Thoracic aorta (tissue), 2 donors: ENCODE measurements around the gene KIDINS220. TPM values are rescaled to one million over a fixed set of nuclear protein-coding genes. Genes with fewer than 3 reads are reported as not detected.

Experiments
- ATAC-seq: fragments of 150-250 bp; one replicate; pipeline ENCODE4 v1.8.0; 2017; ENCODE audit warnings: low read depth; ENCODE audit not compliant: insufficient number of reproducible peaks, low FRiP score
- DNase-seq: peaks from one replicate; pipeline ENCODE4 v3.0.0-alpha.2; 2020; ENCODE audit warnings: low spot score
- H3K27ac ChIP-seq, 2 donors: fragments of 200-600 bp; sonication (generic); 1 replicate in 1 of 2; 2 replicates in 1 of 2; pipeline ENCODE4 v1.5.1; 2016; ENCODE audit warnings: mild to moderate bottlenecking in 2 of 2, moderate library complexity in 2 of 2
- H3K27me3 ChIP-seq: fragments of 200-600 bp; sonication (generic); replicated peaks from 2 replicates; pipeline ENCODE4 v1.6.0; 2016; ENCODE audit warnings: mild to moderate bottlenecking; ENCODE audit not compliant: insufficient read depth
- H3K36me3 ChIP-seq: fragments of 200-600 bp; sonication (generic); one replicate; pipeline ENCODE4 v1.5.1; 2016
- H3K4me1 ChIP-seq, 2 donors: fragments of 200-600 bp; sonication (generic); 1 replicate in 1 of 2; 2 replicates in 1 of 2; pipeline versions ENCODE4 v1.5.1 to v1.6.0; 2016; ENCODE audit warnings: low read depth in 2 of 2, mild to moderate bottlenecking in 1 of 2; ENCODE audit not compliant: control insufficient read depth in 1 of 2
- H3K4me3 ChIP-seq: fragments of 200-600 bp; sonication (generic); 2 replicates; pipeline ENCODE4 v1.5.1; 2016; ENCODE audit warnings: mild to moderate bottlenecking
- H3K9me3 ChIP-seq: fragments of 200-600 bp; sonication (generic); 2 replicates; pipeline ENCODE4 v1.5.1; 2016
- total RNA-seq, 2 donors: library from RNA; depleted of rRNA; stranded (reverse); fragments of >200 nt; gene quantifications; one replicate each; pipeline versions ENCODE4 v1.1.0 to v1.2.3, GENCODE V29; 2016
- TF ChIP-seq, protein P1 (sequence below): fragments of 200-600 bp; sonication (generic); IDR thresholded peaks from one replicate; pipeline ENCODE4 v1.5.1; 2019; ENCODE audit warnings: antibody characterized with exemption

KIDINS220 gene
- total RNA-seq, 2 donors from 2014 or later: 107 to 113 TPM

DNA sequence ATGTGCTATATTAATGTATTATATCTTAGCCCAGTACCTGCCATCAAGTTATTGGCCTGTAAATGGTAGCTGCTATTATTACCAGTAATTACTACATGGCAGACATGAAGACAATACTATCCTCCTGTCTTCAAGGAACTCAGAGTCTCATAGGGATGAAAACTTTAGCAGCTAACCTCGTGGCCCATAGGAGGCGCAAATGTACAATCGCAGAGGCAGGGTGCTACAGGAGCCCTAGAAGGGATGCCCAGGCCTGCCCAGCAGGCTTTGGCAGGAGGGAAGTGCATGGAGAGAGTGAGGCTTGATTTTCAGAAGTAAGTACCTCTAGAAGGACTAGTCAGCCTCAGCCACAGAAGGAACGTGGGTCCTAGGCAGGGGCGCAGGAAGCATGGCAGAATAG, 44.7 kb upstream of the KIDINS220 start:
- no peak overlapping the region for H3K27ac ChIP-seq
- no peaks in the 10 kb centered on the region for H3K9me3 ChIP-seq
- H3K27me3 ChIP-seq: no peaks in the 10 kb centered on the region
- no peak for ATAC-seq
- H3K4me3 ChIP-seq: no peak overlapping the region
- peaks cover 3% of the 10 kb centered on the region for H3K36me3 ChIP-seq
- no peak for DNase-seq
- TF ChIP-seq, protein P1, sequence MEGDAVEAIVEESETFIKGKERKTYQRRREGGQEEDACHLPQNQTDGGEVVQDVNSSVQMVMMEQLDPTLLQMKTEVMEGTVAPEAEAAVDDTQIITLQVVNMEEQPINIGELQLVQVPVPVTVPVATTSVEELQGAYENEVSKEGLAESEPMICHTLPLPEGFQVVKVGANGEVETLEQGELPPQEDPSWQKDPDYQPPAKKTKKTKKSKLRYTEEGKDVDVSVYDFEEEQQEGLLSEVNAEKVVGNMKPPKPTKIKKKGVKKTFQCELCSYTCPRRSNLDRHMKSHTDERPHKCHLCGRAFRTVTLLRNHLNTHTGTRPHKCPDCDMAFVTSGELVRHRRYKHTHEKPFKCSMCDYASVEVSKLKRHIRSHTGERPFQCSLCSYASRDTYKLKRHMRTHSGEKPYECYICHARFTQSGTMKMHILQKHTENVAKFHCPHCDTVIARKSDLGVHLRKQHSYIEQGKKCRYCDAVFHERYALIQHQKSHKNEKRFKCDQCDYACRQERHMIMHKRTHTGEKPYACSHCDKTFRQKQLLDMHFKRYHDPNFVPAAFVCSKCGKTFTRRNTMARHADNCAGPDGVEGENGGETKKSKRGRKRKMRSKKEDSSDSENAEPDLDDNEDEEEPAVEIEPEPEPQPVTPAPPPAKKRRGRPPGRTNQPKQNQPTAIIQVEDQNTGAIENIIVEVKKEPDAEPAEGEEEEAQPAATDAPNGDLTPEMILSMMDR: no peak
- H3K4me1 ChIP-seq: no peaks in the 10 kb centered on the region

DNA sequence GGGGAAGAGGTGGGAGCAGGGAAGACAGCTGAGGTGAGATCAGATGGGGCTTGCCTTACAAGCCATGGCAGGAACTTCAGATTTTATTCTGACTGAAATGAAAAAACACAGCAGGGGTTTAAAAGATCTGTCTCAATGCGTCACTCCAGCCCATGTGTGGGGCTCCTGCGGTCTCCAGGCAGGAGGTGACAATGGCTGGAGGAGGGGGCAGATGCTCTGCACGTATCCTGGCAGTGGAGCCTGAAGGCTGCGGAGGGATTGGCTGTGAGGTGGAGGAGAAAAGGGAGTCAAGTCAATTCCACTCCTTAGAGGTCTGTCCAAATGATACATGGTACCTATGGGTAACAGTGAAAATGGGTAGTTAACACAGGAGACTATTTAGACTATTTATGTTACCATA, 40.5 kb upstream of the KIDINS220 start:
- Histone ChIP-seq H3K36me3 (peaks cover 3% of the 10 kb centered on the region), H3K4me1 (no peaks in the 10 kb centered on the region), H3K27me3 (no peaks in the 10 kb centered on the region), H3K27ac (no peak overlapping the region), H3K9me3 (no peaks in the 10 kb centered on the region), H3K4me3 (no peak overlapping the region)
- TF ChIP-seq, protein P1: no peak
- DNase-seq (no peak), ATAC-seq (no peak)

DNA sequence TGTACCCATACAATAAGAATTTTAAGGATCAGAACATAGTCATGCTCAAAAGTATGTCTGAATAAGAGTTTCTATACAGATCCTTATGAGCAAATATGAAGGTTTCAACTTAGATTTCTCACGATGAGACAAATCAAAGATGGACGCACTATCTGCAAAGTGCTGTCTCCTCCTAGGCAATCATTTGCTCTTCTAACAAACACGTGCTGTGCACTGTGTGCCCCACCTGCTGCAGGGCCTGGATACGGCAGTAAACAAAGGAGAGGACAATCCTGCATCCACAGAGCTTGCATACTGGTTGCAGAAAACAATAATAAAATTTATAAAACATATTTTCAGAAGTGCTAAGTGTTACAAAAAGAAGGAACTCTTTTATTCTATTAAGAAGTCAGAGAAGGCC, 39.9 kb upstream of the KIDINS220 start:
- Histone ChIP-seq H3K4me3 (no peak overlapping the region), H3K36me3 (peaks cover 3% of the 10 kb centered on the region), H3K27me3 (no peaks in the 10 kb centered on the region), H3K9me3 (no peaks in the 10 kb centered on the region), H3K4me1 (no peaks in the 10 kb centered on the region), H3K27ac (no peak overlapping the region)
- DNase-seq: no peak
- ATAC-seq: no peak
- TF ChIP-seq, protein P1: no peak

DNA sequence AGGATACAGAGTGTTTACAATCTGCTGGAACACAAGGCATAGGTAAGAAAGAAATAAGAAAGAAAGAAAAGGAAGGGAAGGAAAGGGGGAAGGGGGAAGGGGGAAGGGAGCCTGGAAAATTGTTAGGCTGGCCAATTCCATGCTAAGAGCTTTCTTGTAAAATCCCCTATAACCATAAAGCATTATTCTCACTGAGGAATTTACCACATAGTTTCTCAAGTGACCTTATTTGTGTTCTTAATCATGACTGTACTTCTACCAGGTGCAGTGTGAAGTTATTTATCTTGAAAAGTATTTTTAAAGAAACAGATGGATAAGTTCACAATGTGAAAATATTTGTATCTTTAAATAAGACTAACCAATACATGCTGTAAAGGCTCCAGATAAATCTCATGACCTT, 39.2 kb upstream of the KIDINS220 start:
- TF ChIP-seq, protein P1: no peak
- H3K4me1 ChIP-seq: no peaks in the 10 kb centered on the region
- H3K27ac ChIP-seq: no peak overlapping the region
- no peaks in the 10 kb centered on the region for H3K27me3 ChIP-seq
- peaks cover 3% of the 10 kb centered on the region for H3K36me3 ChIP-seq
- no peaks in the 10 kb centered on the region for H3K9me3 ChIP-seq
- H3K4me3 ChIP-seq: no peak overlapping the region
- ATAC-seq (no peak), DNase-seq (no peak)

DNA sequence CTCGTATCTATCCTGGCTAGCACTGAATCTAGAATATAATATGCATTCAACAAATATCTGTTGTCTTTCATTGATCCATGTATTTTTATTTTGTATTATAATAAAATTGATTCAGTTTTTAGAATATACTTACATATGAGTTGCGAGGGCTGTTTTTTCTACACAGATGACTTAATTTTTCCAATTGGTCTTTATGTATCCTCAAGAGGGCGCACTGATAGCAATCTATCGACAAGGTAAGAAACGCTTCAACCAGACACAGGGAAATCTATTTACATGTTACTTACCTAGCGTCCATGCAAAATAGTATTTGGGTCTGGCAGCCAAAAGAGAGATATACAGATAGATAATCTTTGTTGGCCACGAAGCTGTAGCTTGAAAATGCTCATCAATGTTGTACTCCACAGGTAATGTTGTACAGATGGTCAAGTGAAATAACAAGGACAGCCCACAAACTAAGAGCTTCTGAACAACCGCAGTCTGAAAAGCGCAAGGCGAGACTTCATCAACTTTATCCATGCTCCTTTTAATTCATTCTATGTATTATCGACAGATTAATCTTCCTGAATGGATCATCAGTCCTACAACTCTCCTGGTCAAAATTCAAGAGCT, 35.5 kb upstream of the KIDINS220 start:
- H3K27ac ChIP-seq: no peak overlapping the region
- no peaks in the 10 kb centered on the region for H3K4me1 ChIP-seq
- ATAC-seq: peak; percentile 12
- no peaks in the 10 kb centered on the region for H3K36me3 ChIP-seq
- no peak for DNase-seq
- H3K9me3 ChIP-seq: no peaks in the 10 kb centered on the region
- TF ChIP-seq, protein P1: peak; percentile 43
- no peaks in the 10 kb centered on the region for H3K27me3 ChIP-seq
- H3K4me3 ChIP-seq: no peak overlapping the region
